HG02571 (cell line): ENCODE measurements around the gene PARP11.
"Not testable (repeated sequence)": the region's sequence is repeated elsewhere in the genome, so short reads cannot be mapped to it uniquely, and the experiment has no call there.

Source experiments
- ATAC-seq: cut with Tn5 transposase; IDR thresholded peaks from one replicate; pipeline ENCODE4 v1.9.1; 2021; ENCODE audit warnings: mild to moderate bottlenecking, moderate library complexity; ENCODE audit not compliant: unreplicated experiment

Gene PARP11

DNA sequence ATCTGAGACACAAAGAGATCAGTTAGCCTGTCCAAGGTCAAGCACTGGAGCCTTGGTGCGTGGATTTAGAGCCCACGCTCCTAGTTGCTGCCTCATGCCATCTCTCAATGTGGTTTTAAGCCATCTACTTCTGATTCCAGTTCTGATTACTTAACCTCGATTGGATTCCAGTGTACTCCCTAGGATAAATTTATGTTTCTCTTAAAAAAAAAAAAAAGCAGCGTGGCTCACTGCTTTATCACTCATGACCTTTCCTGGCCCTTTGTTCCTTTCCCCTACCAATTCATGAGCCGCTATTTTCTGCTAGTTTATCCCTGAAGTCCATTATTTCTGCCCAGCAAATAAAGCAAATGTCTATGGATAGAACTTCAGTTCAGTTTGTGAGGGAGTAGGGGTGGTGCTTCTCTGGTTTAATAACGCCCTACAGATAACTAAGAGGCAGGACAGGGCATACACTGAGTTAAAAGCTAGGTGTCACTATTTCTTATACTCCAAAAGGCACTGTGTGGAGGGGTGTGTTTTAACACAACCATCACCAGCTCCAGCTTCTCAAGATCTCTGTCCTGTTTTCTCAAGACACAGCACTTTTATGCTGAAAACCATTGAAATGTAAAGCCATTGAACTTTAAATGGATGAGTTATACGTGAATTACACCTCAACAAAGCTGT lies 9.8 kb upstream of the PARP11 start:
- no peak for ATAC-seq

DNA sequence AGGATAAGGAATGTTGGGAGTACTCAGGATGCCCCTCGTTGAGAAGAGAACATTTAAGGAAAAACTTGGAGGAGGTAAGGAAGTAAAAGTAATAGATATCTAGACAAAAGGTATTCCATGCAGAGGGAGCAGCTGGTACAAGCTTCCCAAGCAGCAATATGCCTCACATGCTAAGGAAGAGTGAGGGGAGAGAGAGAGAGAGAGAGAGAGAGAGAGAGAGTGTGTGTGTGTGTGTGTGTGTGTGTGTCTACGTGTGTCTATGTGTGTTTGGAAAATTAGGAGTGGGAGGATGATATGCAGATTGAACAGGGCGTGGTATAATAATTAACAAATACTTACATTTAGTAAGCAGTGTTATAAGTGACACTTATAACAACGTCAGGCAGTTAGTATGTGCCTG lies 9.2 kb upstream of the PARP11 start:
- no peak for ATAC-seq

DNA sequence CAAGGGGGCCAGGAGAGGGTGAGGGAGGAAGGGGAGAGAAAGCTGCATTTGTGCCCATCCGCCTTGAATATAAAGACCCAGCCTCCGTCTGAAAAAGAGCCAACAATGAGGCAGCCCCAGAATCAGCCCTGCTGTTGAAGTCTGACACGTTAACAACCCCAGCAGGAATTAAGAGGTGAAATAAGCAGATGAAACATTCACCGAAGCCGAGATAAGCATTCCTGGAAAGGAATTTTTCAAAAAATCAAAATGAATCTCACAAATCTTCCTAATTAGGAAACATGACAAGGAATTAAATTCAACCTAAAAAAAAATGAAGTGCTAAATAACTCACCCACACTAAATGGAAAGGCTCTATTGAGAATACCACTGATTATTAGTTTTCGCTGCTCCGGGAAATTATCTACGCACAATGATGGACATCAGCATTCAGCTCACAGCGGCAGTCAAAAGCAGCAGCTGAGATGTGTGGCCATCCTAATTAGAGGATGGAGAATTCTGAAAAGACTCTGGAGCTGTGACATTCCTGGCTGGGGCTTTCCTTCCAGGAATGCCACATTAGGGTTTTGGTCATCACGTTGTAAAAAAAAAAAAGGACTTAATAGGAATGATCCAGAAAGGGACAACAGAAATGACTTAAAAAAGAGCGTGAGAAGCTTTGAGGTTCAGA lies 8.2 kb upstream of the PARP11 start:
- no peak for ATAC-seq

DNA sequence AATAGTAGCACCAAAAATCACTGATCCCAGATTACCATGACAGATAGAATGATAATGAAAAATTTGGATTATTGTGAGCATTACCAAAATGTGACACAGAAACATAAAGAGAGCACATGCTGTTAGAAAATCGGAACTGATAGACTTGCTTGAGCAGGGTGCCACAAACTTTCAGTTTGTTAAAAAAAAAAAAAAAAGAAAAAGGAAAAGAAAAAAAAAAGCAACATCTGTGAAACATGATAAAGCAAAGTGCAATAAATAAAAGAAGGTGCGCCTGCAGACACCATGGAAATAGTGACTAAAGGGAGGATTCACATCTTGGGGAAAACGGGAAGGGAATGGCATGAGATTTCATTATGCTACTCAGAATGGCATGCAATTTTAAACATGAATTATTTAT lies 6.6 kb upstream of the PARP11 start:
- no peak for ATAC-seq

DNA sequence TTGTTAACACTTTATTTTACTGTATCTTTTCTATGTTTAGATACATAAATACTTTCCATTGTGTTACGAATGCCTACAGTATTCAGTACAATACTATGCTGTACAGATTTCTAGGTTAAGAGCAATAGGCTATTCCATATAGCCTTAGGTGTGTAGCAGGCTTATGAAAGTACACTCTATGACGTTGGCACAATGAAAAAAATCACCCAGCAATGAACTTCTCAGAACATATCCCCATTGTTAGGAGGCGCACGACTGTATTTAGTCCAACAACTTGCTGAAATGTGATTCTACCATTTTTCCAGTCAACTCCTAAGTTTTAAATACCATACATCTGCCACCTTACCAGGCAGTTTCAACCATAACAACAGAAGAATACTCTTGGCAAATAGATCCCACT lies 1.8 kb downstream of the PARP11 start:
- ATAC-seq = no peak

DNA sequence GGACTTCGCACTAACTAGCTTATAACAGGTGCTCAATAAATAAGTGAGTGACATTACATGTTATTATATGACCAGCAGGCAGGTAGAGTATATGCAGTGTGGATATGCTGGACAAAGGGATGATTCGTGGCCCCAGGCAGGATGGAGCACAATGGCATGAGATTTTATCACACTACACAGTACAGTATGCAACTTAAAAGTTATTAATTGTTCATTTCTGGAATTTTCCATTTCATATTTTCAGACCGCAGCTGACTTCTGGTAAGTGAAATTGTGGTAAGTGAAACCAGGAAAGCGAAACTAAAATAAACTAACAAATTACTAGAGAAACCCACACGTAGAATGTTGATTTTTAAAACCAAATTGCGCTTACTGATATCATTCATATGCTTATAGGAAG lies 3.3 kb downstream of the PARP11 start:
- no peak for ATAC-seq

DNA sequence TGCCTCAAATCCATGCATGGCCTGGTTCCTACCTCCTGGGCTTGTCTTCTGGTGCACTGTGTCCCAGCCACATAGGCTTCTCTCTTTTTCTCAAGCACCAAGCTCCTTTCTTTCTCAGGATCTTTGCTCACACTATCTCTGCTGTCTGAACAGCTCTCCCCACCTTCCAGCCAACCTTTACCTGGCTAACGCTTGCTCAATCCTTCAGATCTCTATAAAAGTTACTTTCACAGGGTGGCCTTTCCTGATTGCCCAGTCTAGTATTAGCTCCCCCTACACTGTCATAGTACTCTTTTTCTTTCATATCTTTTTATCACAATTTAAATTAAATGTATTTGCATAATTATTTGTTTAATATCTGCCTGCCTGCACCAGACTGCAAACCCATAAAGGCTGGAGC lies 3.8 kb downstream of the PARP11 start:
- no peak for ATAC-seq

DNA sequence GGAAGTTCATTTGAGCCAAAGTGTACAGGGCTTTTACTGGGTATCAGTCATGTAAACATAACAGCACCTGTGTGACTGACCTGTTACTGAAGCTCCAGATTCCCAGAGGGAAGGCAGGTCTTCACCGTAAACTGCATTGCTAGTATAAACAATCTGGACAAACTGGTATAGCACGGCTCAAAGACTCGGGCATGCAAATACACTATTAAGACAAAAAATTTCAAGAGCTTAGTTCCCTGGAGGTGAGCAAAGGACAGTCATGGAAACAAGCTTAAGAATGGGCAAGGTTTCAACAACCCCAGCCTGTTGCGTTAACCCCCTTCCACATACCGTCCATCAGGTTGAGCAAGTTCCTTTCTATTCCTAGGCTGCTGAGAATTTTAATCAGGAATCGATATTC lies 9.4 kb downstream of the PARP11 start:
- ATAC-seq = no peak

DNA sequence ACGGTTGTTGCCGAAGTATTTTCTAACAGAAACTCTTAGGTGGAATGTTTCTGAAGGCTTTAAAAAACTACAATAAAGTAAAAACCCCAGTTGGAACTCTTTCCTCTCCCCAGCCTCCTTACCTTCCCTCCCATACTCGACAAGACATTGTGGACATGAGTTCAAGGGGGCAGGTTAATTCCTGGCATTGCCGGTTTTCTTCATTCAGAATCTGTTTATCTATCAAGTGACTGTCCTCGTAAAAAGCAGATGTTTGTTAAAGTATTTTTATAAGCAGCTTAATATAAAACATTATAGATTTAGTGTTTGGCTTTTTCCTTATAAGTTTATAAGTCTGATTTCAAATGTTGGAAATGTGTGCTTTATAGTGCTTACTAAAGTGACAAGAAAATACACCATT lies 30.7 kb downstream of the PARP11 start:
- ATAC-seq = no peak

DNA sequence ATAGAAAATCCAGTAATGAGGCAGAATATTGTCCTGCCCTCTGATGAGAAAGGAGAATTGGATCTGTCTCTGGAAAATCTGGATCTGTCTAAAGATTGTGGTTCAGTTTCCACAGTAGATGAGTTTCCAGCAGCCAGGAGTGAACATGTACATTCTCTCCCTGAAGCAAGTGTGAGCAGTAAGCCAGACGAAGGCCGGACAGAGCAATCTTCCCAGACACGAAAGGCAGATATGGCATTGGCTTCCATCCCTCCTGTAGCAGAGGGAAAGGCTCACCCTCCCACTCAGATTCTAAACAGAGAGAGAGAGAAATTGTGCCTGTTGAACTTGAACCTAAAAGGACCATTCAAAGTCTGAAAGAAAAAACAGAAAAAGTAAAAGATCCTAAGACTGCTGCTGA lies 31.4 kb downstream of the PARP11 start:
- no peak for ATAC-seq

DNA sequence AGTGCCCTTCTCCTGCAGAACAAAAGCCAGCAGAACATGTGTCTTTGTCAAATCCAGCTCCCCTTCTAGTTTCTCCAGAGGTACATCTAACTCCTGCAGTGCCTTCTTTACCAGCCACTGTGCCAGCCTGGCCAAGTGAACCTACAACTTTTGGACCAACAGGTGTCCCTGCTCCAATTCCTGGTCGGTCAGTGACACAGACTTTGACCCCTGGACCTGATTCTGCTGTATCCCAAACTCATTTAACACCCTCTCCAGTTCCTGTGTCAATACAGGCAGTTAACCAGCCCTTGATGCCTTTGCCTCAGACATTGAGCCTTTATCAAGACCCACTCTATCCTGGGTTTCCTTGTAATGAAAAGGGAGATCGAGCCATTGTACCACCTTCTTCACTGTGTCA lies 32.4 kb downstream of the PARP11 start:
- ATAC-seq = not testable (repeated sequence)

DNA sequence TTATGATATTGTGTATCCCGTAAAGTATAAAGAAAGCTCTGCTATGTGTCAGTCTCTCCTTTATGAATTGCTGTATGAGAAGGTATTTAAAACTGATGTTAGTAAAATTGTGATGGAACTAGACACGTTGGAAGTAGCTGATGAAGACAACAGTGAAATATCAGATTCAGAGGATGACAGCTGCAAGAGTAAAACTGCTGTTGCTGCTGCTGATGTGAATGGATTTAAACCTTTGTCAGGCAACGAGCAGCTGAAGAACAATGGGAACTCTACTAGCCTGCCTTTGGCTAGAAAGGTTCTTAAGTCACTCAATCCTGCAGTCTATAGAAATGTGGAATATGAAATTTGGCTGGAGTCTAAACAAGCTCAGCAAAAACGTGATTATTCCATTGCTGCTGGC lies 33.5 kb downstream of the PARP11 start:
- not testable (repeated sequence) for ATAC-seq

DNA sequence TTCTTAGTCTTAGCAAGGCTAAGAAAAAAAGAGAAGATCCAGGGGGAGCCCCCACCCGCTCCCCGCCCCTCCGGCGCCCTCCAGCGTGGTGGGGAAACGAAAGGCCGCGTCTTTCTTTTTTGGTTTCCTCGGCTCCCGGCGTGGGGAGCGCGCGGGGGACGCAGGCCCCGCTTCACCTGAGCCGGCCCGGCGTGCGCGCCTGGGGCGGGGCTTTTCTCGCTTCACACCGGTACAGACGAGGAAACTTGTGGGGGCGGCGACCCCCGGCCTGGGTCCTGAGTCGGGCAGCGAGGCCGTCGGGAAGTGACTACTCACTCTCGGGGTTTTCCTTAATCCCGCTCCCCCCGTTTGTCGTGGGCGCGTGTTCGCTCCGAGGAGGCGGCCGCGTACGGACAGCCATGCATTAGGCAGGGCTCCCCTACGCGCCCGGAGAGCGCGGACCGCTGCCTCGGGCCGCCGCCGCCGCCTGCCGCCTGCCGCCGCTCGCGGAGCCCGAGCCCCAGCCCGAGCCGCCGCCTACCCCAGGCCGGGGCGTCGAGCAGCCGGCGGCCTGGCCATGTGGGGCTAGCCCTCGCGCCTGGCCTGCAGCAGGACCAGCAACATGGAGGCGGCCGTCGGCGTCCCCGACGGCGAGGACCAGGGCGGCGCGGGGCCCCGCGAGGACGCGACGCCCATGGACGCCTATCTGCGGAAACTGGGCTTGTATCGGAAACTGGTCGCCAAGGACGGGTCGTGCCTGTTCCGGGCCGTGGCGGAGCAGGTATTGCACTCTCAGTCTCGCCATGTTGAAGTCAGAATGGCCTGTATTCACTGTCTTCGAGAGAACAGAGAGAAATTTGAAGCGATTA lies 34.3 kb downstream of the PARP11 start:
- not testable (repeated sequence) for ATAC-seq

DNA sequence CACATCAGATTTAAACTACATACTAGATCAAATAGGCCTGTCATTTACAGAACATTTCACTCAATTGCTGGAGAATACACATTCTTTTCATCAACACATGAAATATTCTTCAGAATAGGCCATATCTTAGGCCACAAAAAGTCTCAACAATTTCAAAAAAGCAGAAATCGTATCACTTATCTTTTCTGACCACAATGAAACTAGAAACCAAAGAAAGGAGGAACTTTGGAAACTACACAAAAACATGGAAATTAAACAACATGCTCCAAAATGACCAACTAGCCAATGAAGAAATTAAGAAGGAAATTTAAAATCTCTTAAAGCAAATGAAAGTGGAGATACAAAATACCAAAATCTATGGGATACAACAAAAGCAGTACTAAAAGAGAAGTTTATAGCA lies 35.1 kb downstream of the PARP11 start:
- ATAC-seq = no peak

DNA sequence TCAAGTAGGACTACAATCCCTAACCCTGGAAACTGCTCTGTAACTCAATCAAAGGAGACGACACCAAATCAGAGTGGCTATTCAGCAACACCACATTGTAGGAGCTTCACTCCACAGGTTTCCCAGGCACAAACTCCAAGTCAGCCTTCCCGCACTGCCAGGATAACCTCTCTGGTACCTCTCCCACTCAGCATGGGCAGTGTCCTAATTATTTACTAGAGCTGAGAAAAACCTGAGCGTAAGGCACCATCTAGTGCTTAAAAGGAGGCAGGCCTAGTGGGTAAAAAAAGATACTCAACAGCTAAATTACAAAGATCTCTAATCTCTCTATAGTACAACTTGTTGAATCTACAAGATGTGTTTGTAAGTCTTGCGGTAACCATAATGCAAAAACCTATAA lies 36.1 kb downstream of the PARP11 start:
- no peak for ATAC-seq

DNA sequence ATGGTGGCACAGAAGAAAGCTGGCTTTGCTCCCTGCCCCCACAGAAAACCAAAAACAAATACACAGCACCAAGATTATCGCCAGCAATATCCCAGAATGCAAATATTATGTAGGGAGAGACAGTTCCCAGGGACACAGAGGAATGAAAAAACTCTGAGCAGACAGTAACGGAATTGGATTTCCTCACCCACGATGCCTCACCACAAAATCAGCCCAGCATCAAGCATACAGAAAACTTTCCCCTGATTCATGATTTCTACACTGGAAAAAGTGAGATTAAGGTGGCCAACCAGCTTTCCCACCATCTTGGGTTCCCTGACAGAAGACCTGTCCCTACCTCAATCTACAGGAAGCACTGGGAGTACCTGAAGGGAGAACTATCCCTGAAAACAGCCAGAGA lies 36.6 kb downstream of the PARP11 start:
- ATAC-seq = no peak

DNA sequence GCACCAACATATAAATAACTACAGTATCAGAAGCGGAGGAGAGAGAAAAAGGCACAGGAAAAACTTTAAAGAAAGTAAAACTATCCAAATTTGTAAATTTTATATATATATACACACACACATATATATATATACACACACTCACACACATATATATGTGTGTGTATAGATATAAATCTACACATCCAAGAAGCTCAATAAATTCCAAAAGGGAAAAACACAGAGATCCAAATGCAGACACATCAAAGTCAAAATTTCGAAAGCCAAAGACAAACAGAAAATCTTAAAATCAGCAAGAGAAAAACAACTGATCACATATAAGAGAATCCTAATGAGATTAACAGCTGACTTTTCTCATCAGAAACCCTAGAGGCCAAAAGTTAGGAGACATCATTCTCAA lies 37.3 kb downstream of the PARP11 start:
- no peak for ATAC-seq

DNA sequence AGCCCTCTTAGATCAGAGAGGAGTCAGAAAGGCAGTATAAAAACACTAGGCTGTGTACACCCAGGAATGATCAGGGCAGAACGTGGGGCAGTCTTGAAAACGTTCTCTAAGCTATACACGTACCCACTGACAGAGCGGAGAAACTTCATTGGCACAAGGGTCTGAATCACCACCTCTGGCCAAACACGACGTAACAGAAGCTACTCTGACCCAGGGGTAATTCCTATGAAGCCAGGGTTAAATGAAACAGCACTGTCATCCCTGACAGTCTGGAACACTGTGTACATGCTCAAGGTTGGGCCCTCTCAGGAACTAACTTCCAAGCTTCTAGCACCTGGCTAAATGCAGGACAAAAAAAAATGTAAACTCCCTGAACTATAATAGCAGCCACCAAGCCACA lies 38.4 kb downstream of the PARP11 start:
- ATAC-seq = no peak

DNA sequence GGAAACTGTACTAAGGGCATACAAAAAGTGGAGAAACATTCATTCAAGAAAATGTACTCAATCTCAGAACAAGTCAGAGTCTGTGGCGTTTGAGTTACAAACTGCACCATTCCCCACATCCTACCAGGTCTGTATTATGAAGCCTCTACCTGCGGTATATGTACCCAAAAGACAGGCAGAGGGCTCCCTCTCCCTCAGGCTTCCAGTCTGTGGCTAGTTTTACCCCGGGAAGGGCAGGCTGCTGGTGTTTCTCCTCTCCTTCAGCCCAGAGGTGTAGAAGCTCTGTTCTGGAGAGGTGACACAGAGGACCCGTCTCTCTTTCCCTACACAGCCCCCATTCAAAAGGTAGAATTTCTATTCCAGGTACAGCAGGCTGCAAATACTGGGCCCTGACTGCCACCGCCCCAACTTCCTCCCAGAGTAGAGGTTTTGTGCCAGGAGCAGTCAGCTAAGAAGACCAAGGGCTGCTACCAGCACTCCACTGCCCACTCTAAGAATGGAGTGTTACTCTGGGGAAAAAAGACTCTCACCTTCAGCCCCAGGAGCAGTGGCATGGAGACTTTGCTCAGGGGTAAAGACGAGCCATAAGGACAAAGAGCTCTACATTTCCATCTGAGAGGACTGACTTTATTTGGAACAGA lies 39.4 kb downstream of the PARP11 start:
- ATAC-seq = no peak

DNA sequence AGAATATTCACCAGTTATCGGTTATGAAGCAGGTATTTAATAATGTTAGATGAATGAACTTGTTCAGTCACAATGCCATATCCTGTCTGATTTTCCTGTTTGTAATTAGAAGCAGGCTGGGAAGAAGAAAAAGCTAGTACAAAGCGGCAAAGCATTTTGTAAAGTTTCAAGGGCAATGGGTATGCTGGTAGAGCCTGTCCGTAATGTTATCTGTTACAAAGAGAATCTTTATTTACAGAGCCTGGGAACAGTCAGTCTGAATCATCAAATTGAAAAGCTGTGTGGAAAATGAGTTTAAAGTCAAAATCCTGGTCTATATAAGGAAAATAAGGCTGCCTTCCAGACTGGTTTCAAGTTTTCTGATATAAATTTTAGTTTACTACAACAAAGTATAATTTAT lies 40.5 kb downstream of the PARP11 start:
- no peak for ATAC-seq

DNA sequence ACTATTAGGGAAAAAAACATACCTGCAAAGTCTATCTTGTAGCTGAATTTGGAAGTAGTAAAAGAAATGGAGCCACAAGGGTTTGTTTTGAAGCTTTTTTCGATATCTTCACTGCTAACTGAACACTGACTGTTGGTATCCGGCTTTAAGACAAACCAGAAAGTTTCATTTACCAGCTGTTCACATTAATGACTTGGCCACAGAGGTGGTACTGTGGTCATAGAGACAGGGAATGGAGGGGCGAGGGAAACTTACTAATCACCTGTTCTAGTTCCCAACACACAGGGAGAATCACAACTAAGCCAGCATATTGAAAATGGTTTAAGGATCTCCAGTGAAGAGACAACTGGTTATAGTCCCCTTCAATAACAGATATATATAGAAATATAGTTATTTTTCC lies 44.3 kb downstream of the PARP11 start:
- no peak for ATAC-seq
